Pancreas (tissue), 10 donors: ENCODE results near the gene ARL2BP. TPM values are rescaled to one million over a fixed set of nuclear protein-coding genes. Genes with fewer than 3 reads are reported as not detected.

Experiments used
- ATAC-seq, 4 donors: fragments of 200-7000 bp; cut with Tn5 transposase; one replicate each; pipeline versions ENCODE4 v1.8.0 to v1.9.1; 2020; ENCODE audit warnings: mild to moderate bottlenecking in 4 of 4, moderate library complexity in 4 of 4
- DNase-seq, 6 donors: peaks; one replicate each; pipeline ENCODE4 v3.0.0-alpha.2; 2020
- FAIRE-seq: peaks from 2 replicates; lab custom pipeline; 2012; peaks lifted over from hg19 to GRCh38; lab: Jason Lieb, UNC
- H3K27ac ChIP-seq, 4 donors: fragments of 200-600 bp; sonication (generic); 1 replicate in 3 of 4; 2 replicates in 1 of 4; pipeline versions ENCODE4 v1.5.0 to v1.8.0; 2020
- H3K27me3 ChIP-seq, 4 donors: fragments of 200-600 bp; one replicate each; pipeline ENCODE4 v1.8.0; 2021
- H3K36me3 ChIP-seq, 3 donors: fragments of 200-600 bp; sonication (generic) in 1 of 3; one replicate each; pipeline versions ENCODE4 v1.5.0 to v1.8.0; 2020 to 2021
- H3K4me1 ChIP-seq, 3 donors: fragments of 200-600 bp; one replicate each; pipeline ENCODE4 v1.8.0; 2021
- H3K4me3 ChIP-seq, 4 donors: fragments of 200-600 bp; sonication (generic) in 2 of 4; one replicate each; pipeline versions ENCODE4 v1.5.0 to v1.8.0; 2020 to 2021
- H3K9me3 ChIP-seq, 4 donors: fragments of 200-600 bp; one replicate each; pipeline ENCODE4 v1.8.0; 2021
- WGBS, 2 donors: extraction: QIAGEN DNeasy Blood & Tissue Kit; methylation state at CpG; one replicate each; pipeline ENCODE4 v1.1.7; 2013; 5-methylcytosine and 5-hydroxymethylcytosine counted together
- intact Hi-C, 3 donors: fragments of 100-400 bp; cut with DNase I; formaldehyde crosslinking; loops; one replicate each; pipeline versions ENCODE4 v1.11.1 to v1.14.2; 2022
- polyA plus RNA-seq, 2 donors: library from polyadenylated mRNA; stranded (reverse); fragments of 200-250 nt; gene quantifications; one replicate each; pipeline ENCODE4 v1.2.3, GENCODE V29; 2013
- total RNA-seq, 6 donors: library from RNA; stranded (reverse); fragmentation: NEBNext Ultra II Directional in 4 of 6; extraction: Animal tissue kit (Norgen Biotek cat#: 25700) in 4 of 6; gene quantifications; one replicate each; pipeline versions ENCODE4 v1.2.1 to v1.2.4, GENCODE V29; 2021 to 2023
- TF ChIP-seq, protein P1 (sequence below), 4 donors: fragments of 200-600 bp; sonication (generic) in 3 of 4; IDR thresholded peaks; one replicate each; pipeline versions ENCODE4 v1.5.0 to v1.8.0; 2021; ENCODE audit warnings: antibody characterized with exemption in 4 of 4
- donor health status: healthy with polysubstance abuse.
- donor health status: DM: no; HTN: no; CAD: no; lungs with moderate emphysema.
- donor health status: DM: no; HTN: no; CAD: no.
- donor health status: control.
- donor health status: control.
- donor health status: Bipolar disorder and iron deficiency.
- donor health status: DM: yes; HTN: yes; CAD: no.
- donor health status: DM: no; HTN: no; CAD: no.
- donor health status: DM: no; HTN: no; CAD: no.
- donor health status: DM: yes; HTN: yes; CAD: no.

The ARL2BP gene
- total and polyA plus RNA-seq, 8 donors = 10.8 to 22.5 (median 14.7) TPM

DNA sequence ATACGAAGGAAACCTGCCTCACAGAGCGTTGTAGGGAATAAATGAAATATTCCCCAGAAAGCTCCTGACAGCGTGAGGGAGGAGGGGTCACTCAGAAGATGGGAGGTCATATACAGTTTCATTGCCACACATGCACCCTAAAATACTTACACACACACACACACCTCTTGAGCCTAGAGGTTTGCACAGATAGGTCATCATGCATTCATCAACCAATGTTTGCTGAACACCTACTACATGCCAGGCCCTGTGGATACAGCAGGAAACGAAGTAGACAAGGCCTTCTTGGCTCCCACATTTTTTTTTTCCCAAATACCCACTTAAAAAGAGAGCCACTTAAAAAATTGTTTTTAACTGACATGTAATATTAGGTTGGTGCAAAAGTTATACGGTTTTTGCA, 40.3 kb downstream of the ARL2BP start:
- no peaks in the 10 kb centered on the region for H3K27me3 ChIP-seq
- intact Hi-C loops = no loop called here
- H3K4me1 ChIP-seq = peaks cover 7 to 18% (median 8%) of the 10 kb centered on the region in 3 donors
- FAIRE-seq (no peak), DNase-seq (no peak), ATAC-seq (no peak)
- H3K27ac ChIP-seq = no peak overlapping the region
- H3K36me3 ChIP-seq = no peaks in the 10 kb centered on the region
- no peaks in the 10 kb centered on the region for H3K9me3 ChIP-seq
- no peak overlapping the region for H3K4me3 ChIP-seq
- TF ChIP-seq, protein P1, sequence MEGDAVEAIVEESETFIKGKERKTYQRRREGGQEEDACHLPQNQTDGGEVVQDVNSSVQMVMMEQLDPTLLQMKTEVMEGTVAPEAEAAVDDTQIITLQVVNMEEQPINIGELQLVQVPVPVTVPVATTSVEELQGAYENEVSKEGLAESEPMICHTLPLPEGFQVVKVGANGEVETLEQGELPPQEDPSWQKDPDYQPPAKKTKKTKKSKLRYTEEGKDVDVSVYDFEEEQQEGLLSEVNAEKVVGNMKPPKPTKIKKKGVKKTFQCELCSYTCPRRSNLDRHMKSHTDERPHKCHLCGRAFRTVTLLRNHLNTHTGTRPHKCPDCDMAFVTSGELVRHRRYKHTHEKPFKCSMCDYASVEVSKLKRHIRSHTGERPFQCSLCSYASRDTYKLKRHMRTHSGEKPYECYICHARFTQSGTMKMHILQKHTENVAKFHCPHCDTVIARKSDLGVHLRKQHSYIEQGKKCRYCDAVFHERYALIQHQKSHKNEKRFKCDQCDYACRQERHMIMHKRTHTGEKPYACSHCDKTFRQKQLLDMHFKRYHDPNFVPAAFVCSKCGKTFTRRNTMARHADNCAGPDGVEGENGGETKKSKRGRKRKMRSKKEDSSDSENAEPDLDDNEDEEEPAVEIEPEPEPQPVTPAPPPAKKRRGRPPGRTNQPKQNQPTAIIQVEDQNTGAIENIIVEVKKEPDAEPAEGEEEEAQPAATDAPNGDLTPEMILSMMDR (IDR thresholded peaks at IDR 0.05) = no peak
- 71 to 73% methylated on average over 5 of the region's 5 CpGs for WGBS, 2 donors

GRCh38 chr16:57289391-57290257, 44.6 kb downstream of the ARL2BP start:
- Histone ChIP-seq H3K4me3 (no peak overlapping the region), H3K27me3 (no peaks in the 10 kb centered on the region), H3K9me3 (no peaks in the 10 kb centered on the region), H3K4me1 (no peaks in the 10 kb centered on the region), H3K36me3 (no peaks in the 10 kb centered on the region), H3K27ac (no peak overlapping the region)
- ATAC-seq (no peak), DNase-seq (no peak), FAIRE-seq (no peak)
- intact Hi-C loops = loop anchor here in 1 of 3 donors (10.0 kb wide), 1 partner anchor 205 kb away; no protein-coding TSS in a partner anchor
- WGBS, 2 donors = 73 to 80% methylated on average over 14 of the region's 14 CpGs
- TF ChIP-seq, protein P1 (IDR thresholded peaks at IDR 0.05) = no peak

DNA sequence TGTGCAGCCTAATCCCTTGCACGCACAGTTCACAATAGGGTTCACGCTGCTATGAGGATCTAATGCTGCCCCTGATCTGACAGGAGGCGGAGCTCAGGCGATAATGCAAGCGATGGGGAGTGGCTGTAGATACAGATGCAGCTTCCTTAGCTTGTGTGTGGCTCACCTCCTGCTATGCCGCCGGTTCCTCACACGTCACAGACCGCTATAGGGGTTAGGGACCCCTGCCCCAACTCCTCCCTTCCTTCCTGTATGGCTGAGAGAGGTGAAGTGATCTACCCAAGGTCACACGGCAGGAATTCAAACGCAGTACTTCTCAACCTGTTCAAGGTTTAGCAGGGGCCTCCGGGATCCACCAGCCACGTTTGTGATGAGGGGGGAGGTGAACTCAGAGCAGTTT, 52.8 kb downstream of the ARL2BP start:
- Histone ChIP-seq H3K27me3 (no peaks in the 10 kb centered on the region), H3K4me1 (peaks cover 0 to 7% (median 0%) of the 10 kb centered on the region in 3 donors), H3K36me3 (no peaks in the 10 kb centered on the region), H3K27ac (no peak overlapping the region), H3K9me3 (no peaks in the 10 kb centered on the region), H3K4me3 (no peak overlapping the region)
- intact Hi-C loops = loop anchor here in 1 of 3 donors (10.0 kb wide), 1 partner anchor 213 kb away; no protein-coding TSS in a partner anchor
- 40 to 47% methylated on average over 13 of the region's 13 CpGs for WGBS, 2 donors
- ATAC-seq (no peak), FAIRE-seq (no peak), DNase-seq (no peak)
- TF ChIP-seq, protein P1 (IDR thresholded peaks at IDR 0.05) = no peak

DNA sequence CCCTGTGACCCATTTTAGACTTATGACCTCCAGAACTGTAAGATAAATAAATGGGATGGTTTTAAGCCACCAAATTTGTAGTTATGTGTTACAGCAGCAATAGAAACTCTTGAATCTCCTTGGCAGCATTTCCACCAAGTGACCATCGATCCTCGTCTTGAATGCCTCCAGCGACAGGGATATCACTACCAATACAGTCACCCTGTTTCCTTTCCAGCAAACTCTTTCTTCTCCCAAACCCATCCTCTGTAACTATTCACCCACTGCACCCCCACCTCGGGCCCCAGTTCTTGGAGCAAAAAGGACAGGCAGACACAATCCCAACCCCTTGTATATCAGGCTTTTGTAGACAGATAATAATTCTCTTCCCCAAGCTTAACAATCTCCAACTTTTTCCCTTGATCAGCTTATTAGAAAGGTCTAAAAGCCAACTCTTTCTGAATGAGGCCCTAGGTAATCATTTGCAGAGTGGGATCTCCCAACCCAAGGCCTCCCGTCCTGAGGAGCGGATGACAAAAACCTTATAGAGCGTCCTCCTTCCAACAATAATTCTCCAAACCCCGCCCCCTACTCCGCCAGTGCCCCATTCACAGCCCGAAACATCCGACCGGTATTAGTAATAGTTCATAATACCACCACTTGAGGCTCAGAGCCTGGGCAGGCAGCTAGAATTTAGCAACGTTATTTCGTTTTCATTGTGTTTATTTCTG, 54.1 kb downstream of the ARL2BP start:
- ATAC-seq = peak; percentile 10 to 30 (median 20)
- peak in 3 of 6 donors; percentile 39 to 59 (median 54) for DNase-seq
- intact Hi-C loops = loop anchor here in 1 of 3 donors (10.0 kb wide), 1 partner anchor 214 kb away; no protein-coding TSS in a partner anchor
- Histone ChIP-seq H3K36me3 (no peaks in the 10 kb centered on the region), H3K4me1 (peaks cover 0 to 7% (median 0%) of the 10 kb centered on the region in 3 donors), H3K27ac (peak overlapping the region; percentile 26 to 92 (median 78)), H3K4me3 (peak overlapping the region in 2 of 4 donors; percentile 30 to 48), H3K27me3 (no peaks in the 10 kb centered on the region), H3K9me3 (no peaks in the 10 kb centered on the region)
- no peak for FAIRE-seq
- WGBS, 2 donors = 20 to 21% methylated on average over 14 of the region's 14 CpGs
- TF ChIP-seq, protein P1 (IDR thresholded peaks at IDR 0.05) = peak in 1 of 4 donors; percentile 18
